PFSK-1 (cell line): Measurements from ENCODE around the gene SS18L1.

Source experiments
- FOXP2 ChIP-seq: optimal IDR thresholded peaks from 2 replicates; pipeline ENCODE3; 2011; ENCODE audit warnings: borderline replicate concordance, control low read depth, inconsistent platforms; ENCODE audit not compliant: insufficient read depth; ENCODE audit errors: extremely low read length, extremely low read depth
- POLR2AphosphoS5 ChIP-seq: IDR thresholded peaks from 2 replicates; pipeline ENCODE4 v1.6.1; 2012; ENCODE audit warnings: low read depth, mild to moderate bottlenecking, control low read depth, low read length, moderate library complexity
- SIN3A ChIP-seq: IDR thresholded peaks from 2 replicates; pipeline ENCODE4 v1.6.1; 2012; ENCODE audit warnings: mild to moderate bottlenecking, low read length, moderate library complexity, borderline replicate concordance; ENCODE audit not compliant: insufficient read depth
- TAF1 ChIP-seq: IDR thresholded peaks from 2 replicates; pipeline ENCODE4 v1.6.1; 2012; ENCODE audit warnings: low read length, control low read depth, borderline replicate concordance; ENCODE audit not compliant: insufficient read depth
- TF ChIP-seq, protein P1 (sequence below), 2 experiments: IDR thresholded peaks; 2 replicates each; pipeline versions ENCODE4 v1.6.1 to v1.8.0; 2011 to 2012; ENCODE audit warnings: low read depth in 2 of 2, low read length in 2 of 2, control low read depth in 1 of 2, inconsistent platforms in 1 of 2, mild to moderate bottlenecking in 1 of 2, moderate library complexity in 1 of 2; ENCODE audit not compliant: insufficient read depth in 1 of 2

Gene SS18L1

GRCh38 chr20:62129731-62130531 is 13.6 kb upstream of the SS18L1 start:
- TF ChIP-seq, protein P1, sequence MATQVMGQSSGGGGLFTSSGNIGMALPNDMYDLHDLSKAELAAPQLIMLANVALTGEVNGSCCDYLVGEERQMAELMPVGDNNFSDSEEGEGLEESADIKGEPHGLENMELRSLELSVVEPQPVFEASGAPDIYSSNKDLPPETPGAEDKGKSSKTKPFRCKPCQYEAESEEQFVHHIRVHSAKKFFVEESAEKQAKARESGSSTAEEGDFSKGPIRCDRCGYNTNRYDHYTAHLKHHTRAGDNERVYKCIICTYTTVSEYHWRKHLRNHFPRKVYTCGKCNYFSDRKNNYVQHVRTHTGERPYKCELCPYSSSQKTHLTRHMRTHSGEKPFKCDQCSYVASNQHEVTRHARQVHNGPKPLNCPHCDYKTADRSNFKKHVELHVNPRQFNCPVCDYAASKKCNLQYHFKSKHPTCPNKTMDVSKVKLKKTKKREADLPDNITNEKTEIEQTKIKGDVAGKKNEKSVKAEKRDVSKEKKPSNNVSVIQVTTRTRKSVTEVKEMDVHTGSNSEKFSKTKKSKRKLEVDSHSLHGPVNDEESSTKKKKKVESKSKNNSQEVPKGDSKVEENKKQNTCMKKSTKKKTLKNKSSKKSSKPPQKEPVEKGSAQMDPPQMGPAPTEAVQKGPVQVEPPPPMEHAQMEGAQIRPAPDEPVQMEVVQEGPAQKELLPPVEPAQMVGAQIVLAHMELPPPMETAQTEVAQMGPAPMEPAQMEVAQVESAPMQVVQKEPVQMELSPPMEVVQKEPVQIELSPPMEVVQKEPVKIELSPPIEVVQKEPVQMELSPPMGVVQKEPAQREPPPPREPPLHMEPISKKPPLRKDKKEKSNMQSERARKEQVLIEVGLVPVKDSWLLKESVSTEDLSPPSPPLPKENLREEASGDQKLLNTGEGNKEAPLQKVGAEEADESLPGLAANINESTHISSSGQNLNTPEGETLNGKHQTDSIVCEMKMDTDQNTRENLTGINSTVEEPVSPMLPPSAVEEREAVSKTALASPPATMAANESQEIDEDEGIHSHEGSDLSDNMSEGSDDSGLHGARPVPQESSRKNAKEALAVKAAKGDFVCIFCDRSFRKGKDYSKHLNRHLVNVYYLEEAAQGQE (IDR thresholded peaks at IDR 0.05; ENCODE audit: insufficient read depth in 1 of 2, low read depth in 2 of 2, low read length in 2 of 2) = no peak
- TF ChIP-seq TAF1 (no peak), POLR2AphosphoS5 (no peak)

DNA sequence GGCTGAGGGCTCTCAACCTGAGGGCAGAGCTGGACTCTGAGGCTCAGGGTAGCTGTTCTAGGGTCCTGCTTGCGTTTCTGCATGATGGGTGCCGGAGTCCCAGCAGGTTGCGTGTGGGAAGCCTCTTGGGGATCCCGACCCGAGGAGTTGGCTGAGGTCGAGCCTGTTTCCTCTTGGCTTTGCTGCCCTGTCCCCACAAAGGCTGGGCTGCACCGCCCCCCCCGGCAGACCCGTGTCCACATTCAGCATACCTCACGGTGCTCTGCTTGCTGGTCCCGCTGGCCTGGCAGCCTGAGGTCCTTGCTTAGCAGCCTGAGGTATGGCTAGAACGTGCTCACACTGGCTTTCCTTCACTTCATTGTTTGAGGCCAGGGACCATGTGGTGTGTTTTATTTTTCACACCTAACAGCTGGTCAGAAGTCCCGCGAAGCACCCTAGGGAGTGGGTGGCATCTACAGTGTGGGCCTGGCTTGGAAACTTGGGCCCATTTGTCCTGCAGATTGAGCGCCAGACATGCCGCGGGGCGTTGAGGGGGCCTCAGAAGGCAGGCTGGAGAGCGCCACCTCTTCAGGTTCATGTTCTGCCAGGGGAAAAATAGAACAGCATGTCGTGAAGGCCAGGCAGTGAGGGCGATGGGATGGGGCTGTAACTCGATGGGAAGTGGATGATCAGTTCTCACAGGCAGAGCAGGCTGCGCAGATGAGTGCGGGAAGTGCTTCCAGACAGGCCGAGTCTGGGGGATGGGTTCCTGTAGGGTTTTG is 11.8 kb upstream of the SS18L1 start:
- TF ChIP-seq, protein P1 (IDR thresholded peaks at IDR 0.05; ENCODE audit: insufficient read depth in 1 of 2, low read depth in 2 of 2, low read length in 2 of 2) = no peak
- no peak for TF ChIP-seq POLR2AphosphoS5
- no peak for TF ChIP-seq TAF1
- no peak for TF ChIP-seq SIN3A
- no peak for TF ChIP-seq FOXP2

DNA sequence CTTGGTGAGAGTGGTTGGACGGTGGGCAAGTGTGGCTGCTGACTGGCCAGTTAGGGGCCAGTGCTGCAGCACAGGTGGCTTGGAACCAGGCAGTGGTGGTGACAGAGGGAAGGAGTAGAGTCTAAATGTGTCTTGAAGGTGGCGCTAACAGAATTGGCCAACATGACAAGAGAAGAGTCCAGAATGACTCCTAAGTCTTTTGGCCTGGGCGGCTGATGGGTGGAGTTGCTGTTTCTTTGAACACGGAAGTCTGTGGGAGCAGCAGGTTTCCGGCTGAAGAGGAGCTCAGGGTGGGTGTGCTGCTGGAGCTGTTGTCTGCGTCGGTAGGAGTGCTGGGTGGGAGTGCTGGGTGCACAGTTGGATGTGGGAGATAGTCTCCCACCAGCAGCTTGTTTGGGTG is 11.1 kb upstream of the SS18L1 start:
- no peak for TF ChIP-seq FOXP2
- no peak for TF ChIP-seq SIN3A
- TF ChIP-seq, protein P1 (IDR thresholded peaks at IDR 0.05; ENCODE audit: insufficient read depth in 1 of 2, low read depth in 2 of 2, low read length in 2 of 2) = no peak
- TF ChIP-seq POLR2AphosphoS5 = no peak
- TF ChIP-seq TAF1 = no peak

- no peak for TF ChIP-seq FOXP2
These were observed 10.3 kb upstream of the SS18L1 start for GRCh38 chr20:62133051-62133845.

DNA sequence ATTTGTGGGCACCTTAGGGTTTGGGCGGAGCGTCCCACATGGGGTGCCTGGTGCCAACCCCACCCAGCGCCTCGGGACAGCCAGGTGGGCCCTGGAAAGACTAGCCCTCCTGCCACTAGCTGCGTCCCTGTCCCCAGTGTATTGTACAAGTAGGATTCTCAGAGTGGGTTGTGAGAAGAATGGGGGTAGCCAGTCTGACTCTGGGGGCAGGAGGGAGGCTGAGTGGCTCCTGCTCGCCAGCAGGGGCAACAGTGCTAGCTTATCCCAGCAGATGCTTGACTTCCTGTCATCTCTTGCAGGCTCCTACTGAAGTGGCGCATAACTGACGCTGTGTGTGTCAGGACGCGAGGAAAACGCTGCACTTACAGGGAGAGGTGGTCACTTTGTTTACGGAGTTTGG is 9.7 kb upstream of the SS18L1 start:
- no peak; the same call in 1 of the 2 replicates for TF ChIP-seq POLR2AphosphoS5

DNA sequence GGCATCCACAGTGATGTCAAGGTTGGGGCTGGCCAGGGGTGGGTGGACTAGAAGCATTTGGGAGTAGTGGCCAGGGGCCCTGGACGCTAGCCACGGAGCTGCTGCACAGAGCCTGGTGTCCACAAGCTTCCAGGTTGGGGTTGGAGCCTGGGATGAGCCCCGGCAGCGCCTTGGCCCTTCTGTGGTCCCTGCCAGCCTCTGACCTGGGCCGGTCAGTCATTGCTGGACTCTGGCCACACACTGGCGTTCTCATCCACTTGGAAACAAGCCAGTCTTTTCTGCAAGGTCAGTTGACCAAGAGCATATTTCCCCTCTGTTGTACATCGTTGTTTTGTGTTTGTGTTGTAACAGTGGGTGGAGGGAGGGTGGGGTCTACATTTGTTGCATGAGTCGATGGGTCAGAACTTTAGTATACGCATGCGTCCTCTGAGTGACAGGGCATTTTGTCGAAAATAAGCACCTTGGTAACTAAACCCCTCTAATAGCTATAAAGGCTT is 8.8 kb upstream of the SS18L1 start:
- TF ChIP-seq, protein P1 (IDR thresholded peaks at IDR 0.05; ENCODE audit: insufficient read depth in 1 of 2, low read depth in 2 of 2, low read length in 2 of 2) = no peak
- TF ChIP-seq SIN3A (no peak), POLR2AphosphoS5 (peak; percentile 43), TAF1 (no peak), FOXP2 (no peak)
